HEK293 (cell line): ENCODE data around the gene TEX36.

Experiments used
- GFI1B ChIP-seq: fragments of 450-650 bp; formaldehyde crosslinking; IDR thresholded peaks from 2 replicates; pipeline ENCODE4 v1.5.1; 2016; ENCODE audit warnings: missing biosample characterization, missing genetic modification characterization
- GLI4 ChIP-seq: fragments of 450-650 bp; formaldehyde crosslinking; IDR thresholded peaks from 2 replicates; pipeline ENCODE4 v1.5.1; 2016; ENCODE audit warnings: missing biosample characterization, missing genetic modification characterization
- KLF8 ChIP-seq: fragments of 450-650 bp; formaldehyde crosslinking; IDR thresholded peaks from 2 replicates; pipeline ENCODE4 v1.5.1; 2016; ENCODE audit warnings: missing biosample characterization, missing genetic modification characterization
- OSR2 ChIP-seq: fragments of 450-650 bp; formaldehyde crosslinking; IDR thresholded peaks from 2 replicates; pipeline ENCODE4 v1.5.1; 2016; ENCODE audit warnings: missing biosample characterization, missing genetic modification characterization
- PRDM2 ChIP-seq: fragments of 450-650 bp; formaldehyde crosslinking; IDR thresholded peaks from 2 replicates; pipeline ENCODE4 v1.5.1; 2016; ENCODE audit warnings: missing biosample characterization, missing genetic modification characterization, borderline replicate concordance
- ZBTB1 ChIP-seq: fragments of 450-650 bp; formaldehyde crosslinking; IDR thresholded peaks from 2 replicates; pipeline ENCODE4 v1.5.1; 2016; ENCODE audit warnings: missing biosample characterization, missing genetic modification characterization
- ZNF155 ChIP-seq: fragments of 450-650 bp; formaldehyde crosslinking; IDR thresholded peaks from 2 replicates; pipeline ENCODE4 v1.5.1; 2016; ENCODE audit warnings: missing biosample characterization, missing genetic modification characterization
- ZNF18 ChIP-seq: fragments of 450-650 bp; formaldehyde crosslinking; IDR thresholded peaks from 2 replicates; pipeline ENCODE4 v1.5.1; 2016; ENCODE audit warnings: missing biosample characterization, missing genetic modification characterization
- ZNF324 ChIP-seq: fragments of 450-650 bp; formaldehyde crosslinking; IDR thresholded peaks from 2 replicates; pipeline ENCODE4 v1.5.1; 2016; ENCODE audit warnings: missing biosample characterization, missing genetic modification characterization
- ZNF354C ChIP-seq: fragments of 450-650 bp; formaldehyde crosslinking; IDR thresholded peaks from 2 replicates; pipeline ENCODE4 v1.5.1; 2016; ENCODE audit warnings: missing biosample characterization, missing genetic modification characterization, low read depth, borderline replicate concordance
- ZNF488 ChIP-seq: fragments of 450-650 bp; formaldehyde crosslinking; IDR thresholded peaks from 2 replicates; pipeline ENCODE4 v1.5.1; 2016; ENCODE audit warnings: missing biosample characterization, missing genetic modification characterization
- ZNF514 ChIP-seq: fragments of 450-650 bp; formaldehyde crosslinking; IDR thresholded peaks from 2 replicates; pipeline ENCODE4 v1.5.1; 2016; ENCODE audit warnings: missing biosample characterization, missing genetic modification characterization
- ZNF530 ChIP-seq: fragments of 450-650 bp; formaldehyde crosslinking; IDR thresholded peaks from 2 replicates; pipeline ENCODE4 v1.5.1; 2016; ENCODE audit warnings: low read depth, missing biosample characterization, missing genetic modification characterization
- ZNF610 ChIP-seq: fragments of 450-650 bp; formaldehyde crosslinking; IDR thresholded peaks from 2 replicates; pipeline ENCODE4 v1.5.1; 2016; ENCODE audit warnings: missing biosample characterization, missing genetic modification characterization, borderline replicate concordance
- ZNF664 ChIP-seq: fragments of 450-650 bp; formaldehyde crosslinking; IDR thresholded peaks from 2 replicates; pipeline ENCODE4 v1.5.1; 2016; ENCODE audit warnings: missing biosample characterization, missing genetic modification characterization
- ZNF785 ChIP-seq: fragments of 450-650 bp; formaldehyde crosslinking; IDR thresholded peaks from 2 replicates; pipeline ENCODE4 v1.5.1; 2016; ENCODE audit warnings: missing biosample characterization, missing genetic modification characterization
- ZNF791 ChIP-seq: fragments of 450-650 bp; formaldehyde crosslinking; IDR thresholded peaks from 2 replicates; pipeline ENCODE4 v1.5.1; 2016; ENCODE audit warnings: missing biosample characterization, missing genetic modification characterization
- ZSCAN23 ChIP-seq: fragments of 450-650 bp; formaldehyde crosslinking; IDR thresholded peaks from 2 replicates; pipeline ENCODE4 v1.5.1; 2016; ENCODE audit warnings: missing biosample characterization, missing genetic modification characterization
- TF ChIP-seq, protein P1 (sequence below): fragments of 450-650 bp; formaldehyde crosslinking; IDR thresholded peaks from 2 replicates; pipeline ENCODE4 v1.5.1; 2016; ENCODE audit warnings: missing biosample characterization, missing genetic modification characterization
- TF ChIP-seq, protein P2 (sequence below): fragments of 450-650 bp; formaldehyde crosslinking; IDR thresholded peaks from 2 replicates; pipeline ENCODE4 v1.5.1; 2016; ENCODE audit warnings: missing biosample characterization, missing genetic modification characterization
- TF ChIP-seq, protein P3 (sequence below): fragments of 450-650 bp; formaldehyde crosslinking; IDR thresholded peaks from 2 replicates; pipeline ENCODE4 v1.5.1; 2016; ENCODE audit warnings: missing biosample characterization, missing genetic modification characterization
- TF ChIP-seq, protein P4 (sequence below): fragments of 450-650 bp; formaldehyde crosslinking; optimal IDR thresholded peaks from 2 replicates; pipeline ENCODE3; 2016; ENCODE audit warnings: missing biosample characterization, mild to moderate bottlenecking, missing genetic modification characterization

TEX36 gene

DNA sequence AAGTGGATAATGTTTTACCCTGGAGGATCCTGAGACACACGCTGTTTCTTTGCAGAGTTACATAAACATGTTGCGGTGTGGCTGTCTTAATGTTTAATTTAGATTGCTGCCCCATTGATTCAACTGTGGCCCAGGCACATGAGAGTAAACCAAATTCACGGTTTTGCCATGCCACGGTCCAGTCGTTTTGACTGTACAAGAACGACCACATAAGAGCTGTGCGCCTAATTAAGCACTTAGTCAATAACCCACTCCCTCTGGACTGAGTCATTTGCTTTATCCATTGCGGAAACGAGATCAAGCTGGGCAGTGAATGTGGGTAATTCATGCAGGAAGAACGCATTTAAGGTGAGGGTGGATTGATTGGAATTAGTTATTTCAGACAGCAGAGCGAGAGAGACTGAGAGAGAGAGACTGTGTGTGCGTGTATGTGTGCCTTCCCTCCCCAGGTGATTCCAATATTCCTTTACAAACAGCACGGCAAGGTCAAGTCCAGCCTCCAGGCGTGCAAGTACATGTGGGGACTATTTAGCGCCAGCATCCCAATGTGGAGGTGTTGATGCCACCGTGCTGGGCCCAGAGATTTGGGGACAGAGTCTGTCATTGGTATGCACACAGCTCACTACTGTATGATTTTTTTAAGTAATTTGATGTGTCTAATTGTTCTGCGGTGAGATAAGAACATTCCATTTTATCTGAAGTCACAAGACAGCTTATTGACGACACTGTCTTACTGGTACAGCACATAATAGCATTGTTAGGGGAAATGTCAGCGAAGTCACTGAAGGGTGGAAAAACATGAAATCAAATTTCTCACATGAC, 8.4 kb upstream of the TEX36 start (continued):
- TF ChIP-seq PRDM2 (no peak), ZSCAN23 (tag by site-specific recombination) (peak; percentile 27; the same call in 1 of the 2 replicates), ZNF785 (tag by site-specific recombination) (no peak), KLF8 (peak; percentile 34), OSR2 (tag by site-specific recombination) (peak; percentile 77), GFI1B (no peak), GLI4 (tag by site-specific recombination) (no peak), ZNF664 (tag by site-specific recombination) (no peak), ZNF514 (tag by site-specific recombination) (no peak), ZNF791 (tag by site-specific recombination) (no peak), ZNF354C (no peak), ZNF324 (tag by site-specific recombination) (no peak), ZNF488 (tag by site-specific recombination) (no peak), ZBTB1 (tag by site-specific recombination) (no peak; the same call in 1 of the 2 replicates), ZNF18 (tag by site-specific recombination) (0 out of 2 replicates have a peak, but pooled peaks have one; percentile 10), ZNF155 (tag by site-specific recombination) (no peak), ZNF530 (no peak), ZNF610 (tag by site-specific recombination) (no peak)
- TF ChIP-seq, protein P1, sequence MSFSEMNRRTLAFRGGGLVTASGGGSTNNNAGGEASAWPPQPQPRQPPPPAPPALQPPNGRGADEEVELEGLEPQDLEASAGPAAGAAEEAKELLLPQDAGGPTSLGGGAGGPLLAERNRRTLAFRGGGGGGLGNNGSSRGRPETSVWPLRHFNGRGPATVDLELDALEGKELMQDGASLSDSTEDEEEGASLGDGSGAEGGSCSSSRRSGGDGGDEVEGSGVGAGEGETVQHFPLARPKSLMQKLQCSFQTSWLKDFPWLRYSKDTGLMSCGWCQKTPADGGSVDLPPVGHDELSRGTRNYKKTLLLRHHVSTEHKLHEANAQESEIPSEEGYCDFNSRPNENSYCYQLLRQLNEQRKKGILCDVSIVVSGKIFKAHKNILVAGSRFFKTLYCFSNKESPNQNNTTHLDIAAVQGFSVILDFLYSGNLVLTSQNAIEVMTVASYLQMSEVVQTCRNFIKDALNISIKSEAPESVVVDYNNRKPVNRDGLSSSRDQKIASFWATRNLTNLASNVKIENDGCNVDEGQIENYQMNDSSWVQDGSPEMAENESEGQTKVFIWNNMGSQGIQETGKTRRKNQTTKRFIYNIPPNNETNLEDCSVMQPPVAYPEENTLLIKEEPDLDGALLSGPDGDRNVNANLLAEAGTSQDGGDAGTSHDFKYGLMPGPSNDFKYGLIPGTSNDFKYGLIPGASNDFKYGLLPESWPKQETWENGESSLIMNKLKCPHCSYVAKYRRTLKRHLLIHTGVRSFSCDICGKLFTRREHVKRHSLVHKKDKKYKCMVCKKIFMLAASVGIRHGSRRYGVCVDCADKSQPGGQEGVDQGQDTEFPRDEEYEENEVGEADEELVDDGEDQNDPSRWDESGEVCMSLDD = no peak
- TF ChIP-seq, protein P2, sequence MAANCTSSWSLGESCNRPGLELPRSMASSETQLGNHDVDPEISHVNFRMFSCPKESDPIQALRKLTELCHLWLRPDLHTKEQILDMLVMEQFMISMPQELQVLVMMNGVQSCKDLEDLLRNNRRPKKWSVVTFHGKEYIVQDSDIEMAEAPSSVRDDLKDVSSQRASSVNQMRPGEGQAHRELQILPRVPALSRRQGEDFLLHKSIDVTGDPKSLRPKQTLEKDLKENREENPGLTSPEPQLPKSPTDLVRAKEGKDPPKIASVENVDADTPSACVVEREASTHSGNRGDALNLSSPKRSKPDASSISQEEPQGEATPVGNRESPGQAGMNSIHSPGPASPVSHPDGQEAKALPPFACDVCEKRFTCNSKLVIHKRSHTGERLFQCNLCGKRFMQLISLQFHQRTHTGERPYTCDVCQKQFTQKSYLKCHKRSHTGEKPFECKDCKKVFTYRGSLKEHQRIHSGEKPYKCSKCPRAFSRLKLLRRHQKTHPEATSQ (tag by site-specific recombination) = no peak
- TF ChIP-seq, protein P3, sequence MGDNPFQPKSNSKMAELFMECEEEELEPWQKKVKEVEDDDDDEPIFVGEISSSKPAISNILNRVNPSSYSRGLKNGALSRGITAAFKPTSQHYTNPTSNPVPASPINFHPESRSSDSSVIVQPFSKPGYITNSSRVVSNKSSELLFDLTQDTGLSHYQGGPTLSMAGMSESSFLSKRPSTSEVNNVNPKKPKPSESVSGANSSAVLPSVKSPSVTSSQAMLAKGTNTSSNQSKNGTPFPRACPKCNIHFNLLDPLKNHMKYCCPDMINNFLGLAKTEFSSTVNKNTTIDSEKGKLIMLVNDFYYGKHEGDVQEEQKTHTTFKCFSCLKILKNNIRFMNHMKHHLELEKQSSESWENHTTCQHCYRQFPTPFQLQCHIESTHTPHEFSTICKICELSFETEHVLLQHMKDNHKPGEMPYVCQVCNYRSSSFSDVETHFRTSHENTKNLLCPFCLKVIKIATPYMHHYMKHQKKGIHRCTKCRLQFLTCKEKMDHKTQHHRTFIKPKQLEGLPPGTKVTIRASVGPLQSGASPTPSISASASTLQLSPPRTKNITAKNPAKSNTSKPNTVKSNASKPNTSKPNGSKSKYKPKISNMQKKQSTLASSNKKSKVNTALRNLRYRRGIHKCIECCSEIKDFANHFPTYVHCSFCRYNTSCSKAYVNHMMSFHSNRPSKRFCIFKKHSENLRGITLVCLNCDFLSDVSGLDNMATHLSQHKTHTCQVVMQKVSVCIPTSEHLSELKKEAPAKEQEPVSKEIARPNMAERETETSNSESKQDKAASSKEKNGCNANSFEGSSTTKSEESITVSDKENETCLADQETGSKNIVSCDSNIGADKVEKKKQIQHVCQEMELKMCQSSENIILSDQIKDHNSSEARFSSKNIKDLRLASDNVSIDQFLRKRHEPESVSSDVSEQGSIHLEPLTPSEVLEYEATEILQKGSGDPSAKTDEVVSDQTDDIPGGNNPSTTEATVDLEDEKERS (tag by site-specific recombination) = no peak
- TF ChIP-seq, protein P4, sequence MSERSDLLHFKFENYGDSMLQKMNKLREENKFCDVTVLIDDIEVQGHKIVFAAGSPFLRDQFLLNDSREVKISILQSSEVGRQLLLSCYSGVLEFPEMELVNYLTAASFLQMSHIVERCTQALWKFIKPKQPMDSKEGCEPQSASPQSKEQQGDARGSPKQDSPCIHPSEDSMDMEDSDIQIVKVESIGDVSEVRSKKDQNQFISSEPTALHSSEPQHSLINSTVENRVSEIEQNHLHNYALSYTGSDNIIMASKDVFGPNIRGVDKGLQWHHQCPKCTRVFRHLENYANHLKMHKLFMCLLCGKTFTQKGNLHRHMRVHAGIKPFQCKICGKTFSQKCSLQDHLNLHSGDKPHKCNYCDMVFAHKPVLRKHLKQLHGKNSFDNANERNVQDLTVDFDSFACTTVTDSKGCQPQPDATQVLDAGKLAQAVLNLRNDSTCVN (tag by site-specific recombination) = no peak
